ENCODE measurements around the gene FHOD3.

The FHOD3 gene

DNA sequence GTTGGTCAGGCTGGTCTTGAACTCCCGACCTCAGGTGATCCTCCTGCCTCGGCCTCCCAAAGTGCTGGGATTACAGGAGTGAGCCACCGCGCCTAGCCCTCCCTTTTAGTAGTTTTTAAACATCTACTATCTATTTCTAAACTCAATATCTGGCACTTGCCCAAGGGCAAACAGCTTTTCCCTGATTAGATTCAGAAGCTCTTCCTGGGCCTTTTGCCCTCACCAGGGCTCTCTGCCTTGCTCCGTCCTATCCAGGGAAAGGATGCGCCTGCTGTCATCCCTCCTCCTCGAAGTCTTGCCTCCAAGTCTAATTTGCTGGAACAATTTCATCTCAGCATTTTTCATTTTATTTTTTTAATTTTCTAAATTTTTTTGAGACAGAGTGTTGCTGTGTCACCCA, 41.4 kb upstream of the FHOD3 start:
- TF ChIP-seq SIN3A (IDR thresholded peaks at IDR 0.05; ENCODE audit: borderline replicate concordance, insufficient read depth, low read length), result no peak
- TF ChIP-seq, protein P1, sequence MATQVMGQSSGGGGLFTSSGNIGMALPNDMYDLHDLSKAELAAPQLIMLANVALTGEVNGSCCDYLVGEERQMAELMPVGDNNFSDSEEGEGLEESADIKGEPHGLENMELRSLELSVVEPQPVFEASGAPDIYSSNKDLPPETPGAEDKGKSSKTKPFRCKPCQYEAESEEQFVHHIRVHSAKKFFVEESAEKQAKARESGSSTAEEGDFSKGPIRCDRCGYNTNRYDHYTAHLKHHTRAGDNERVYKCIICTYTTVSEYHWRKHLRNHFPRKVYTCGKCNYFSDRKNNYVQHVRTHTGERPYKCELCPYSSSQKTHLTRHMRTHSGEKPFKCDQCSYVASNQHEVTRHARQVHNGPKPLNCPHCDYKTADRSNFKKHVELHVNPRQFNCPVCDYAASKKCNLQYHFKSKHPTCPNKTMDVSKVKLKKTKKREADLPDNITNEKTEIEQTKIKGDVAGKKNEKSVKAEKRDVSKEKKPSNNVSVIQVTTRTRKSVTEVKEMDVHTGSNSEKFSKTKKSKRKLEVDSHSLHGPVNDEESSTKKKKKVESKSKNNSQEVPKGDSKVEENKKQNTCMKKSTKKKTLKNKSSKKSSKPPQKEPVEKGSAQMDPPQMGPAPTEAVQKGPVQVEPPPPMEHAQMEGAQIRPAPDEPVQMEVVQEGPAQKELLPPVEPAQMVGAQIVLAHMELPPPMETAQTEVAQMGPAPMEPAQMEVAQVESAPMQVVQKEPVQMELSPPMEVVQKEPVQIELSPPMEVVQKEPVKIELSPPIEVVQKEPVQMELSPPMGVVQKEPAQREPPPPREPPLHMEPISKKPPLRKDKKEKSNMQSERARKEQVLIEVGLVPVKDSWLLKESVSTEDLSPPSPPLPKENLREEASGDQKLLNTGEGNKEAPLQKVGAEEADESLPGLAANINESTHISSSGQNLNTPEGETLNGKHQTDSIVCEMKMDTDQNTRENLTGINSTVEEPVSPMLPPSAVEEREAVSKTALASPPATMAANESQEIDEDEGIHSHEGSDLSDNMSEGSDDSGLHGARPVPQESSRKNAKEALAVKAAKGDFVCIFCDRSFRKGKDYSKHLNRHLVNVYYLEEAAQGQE (IDR thresholded peaks at IDR 0.05; ENCODE audit: insufficient read depth in 1 of 2, low read depth in 2 of 2, low read length in 2 of 2), result no peak
- no peak for TF ChIP-seq FOXP2 (optimal IDR thresholded peaks at IDR 0.05; ENCODE audit: borderline replicate concordance, extremely low read depth, extremely low read length, insufficient read depth)
- TF ChIP-seq TAF1 (IDR thresholded peaks at IDR 0.05; ENCODE audit: borderline replicate concordance, insufficient read depth, low read length), result no peak
- TF ChIP-seq POLR2AphosphoS5 (IDR thresholded peaks at IDR 0.05; ENCODE audit: low read depth, low read length), result no peak

DNA sequence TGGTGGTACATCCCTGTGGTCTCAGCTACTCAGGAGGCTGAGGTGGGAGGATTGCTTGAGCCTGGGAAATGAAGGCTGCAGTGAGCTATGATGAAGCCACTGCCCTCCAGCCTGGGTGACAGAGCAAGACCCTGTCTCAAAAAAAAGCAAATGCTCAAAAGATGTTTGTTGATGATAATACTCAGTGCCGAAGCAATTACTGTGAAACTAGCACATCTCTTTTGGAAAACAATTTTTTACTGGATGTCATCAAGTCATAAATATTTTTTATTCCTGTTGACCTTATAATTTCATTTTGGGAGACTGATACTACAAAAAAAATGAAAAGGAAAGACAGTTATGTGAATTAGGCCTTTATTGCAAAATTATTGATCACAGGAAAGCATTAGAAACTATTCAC, 34.5 kb upstream of the FHOD3 start:
- TF ChIP-seq TAF1 (IDR thresholded peaks at IDR 0.05; ENCODE audit: borderline replicate concordance, insufficient read depth, low read length) (no peak), POLR2AphosphoS5 (IDR thresholded peaks at IDR 0.05; ENCODE audit: low read depth, low read length) (no peak), FOXP2 (optimal IDR thresholded peaks at IDR 0.05; ENCODE audit: borderline replicate concordance, extremely low read depth, extremely low read length, insufficient read depth) (no peak), SIN3A (IDR thresholded peaks at IDR 0.05; ENCODE audit: borderline replicate concordance, insufficient read depth, low read length) (no peak)
- TF ChIP-seq, protein P1 (IDR thresholded peaks at IDR 0.05; ENCODE audit: insufficient read depth in 1 of 2, low read depth in 2 of 2, low read length in 2 of 2), result no peak

DNA sequence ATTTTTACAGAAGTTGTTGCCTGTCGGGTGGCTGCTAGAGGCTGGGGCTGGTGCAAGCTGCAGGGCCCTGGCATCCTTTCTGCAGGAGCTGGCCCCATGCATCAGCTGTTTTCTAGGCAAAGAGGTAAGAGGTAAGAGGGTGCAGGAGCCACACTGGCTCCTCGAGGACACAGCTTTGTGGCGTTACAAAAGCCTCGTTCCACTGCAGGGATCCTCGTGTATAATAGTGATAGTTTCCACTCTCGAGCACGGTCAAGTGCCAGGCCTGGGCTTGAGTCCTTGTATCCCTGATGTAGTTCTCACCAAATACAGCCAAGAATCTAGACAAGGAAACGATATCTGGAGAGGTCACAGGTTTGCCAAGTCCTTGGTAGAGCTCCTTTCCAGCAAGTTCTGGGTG, 33.2 kb upstream of the FHOD3 start:
- TF ChIP-seq FOXP2 (optimal IDR thresholded peaks at IDR 0.05; ENCODE audit: borderline replicate concordance, extremely low read depth, extremely low read length, insufficient read depth) (no peak), SIN3A (IDR thresholded peaks at IDR 0.05; ENCODE audit: borderline replicate concordance, insufficient read depth, low read length) (no peak), POLR2AphosphoS5 (IDR thresholded peaks at IDR 0.05; ENCODE audit: low read depth, low read length) (no peak), TAF1 (IDR thresholded peaks at IDR 0.05; ENCODE audit: borderline replicate concordance, insufficient read depth, low read length) (no peak)
- TF ChIP-seq, protein P1 (IDR thresholded peaks at IDR 0.05; ENCODE audit: insufficient read depth in 1 of 2, low read depth in 2 of 2, low read length in 2 of 2), result no peak

DNA sequence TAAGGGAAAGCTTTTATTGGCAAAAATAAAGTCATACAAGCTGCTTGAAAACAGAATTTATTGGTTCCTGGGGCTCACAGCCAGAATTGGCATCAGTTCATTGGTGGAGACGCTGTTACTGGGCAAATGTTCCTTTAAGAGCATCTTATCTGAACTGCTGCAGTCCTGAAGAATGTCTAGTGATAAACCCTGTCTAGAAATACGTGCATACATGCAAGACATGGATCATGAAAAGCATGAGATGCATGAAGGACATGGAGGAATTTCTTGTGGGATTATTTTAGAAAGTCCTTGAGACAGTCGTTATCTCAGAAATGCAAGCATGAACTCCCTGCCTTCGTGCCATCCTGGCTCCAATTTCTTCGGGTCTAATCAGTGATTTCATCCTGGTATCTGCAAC, 32.5 kb upstream of the FHOD3 start:
- TF ChIP-seq SIN3A (IDR thresholded peaks at IDR 0.05; ENCODE audit: borderline replicate concordance, insufficient read depth, low read length), result no peak
- TF ChIP-seq, protein P1 (IDR thresholded peaks at IDR 0.05; ENCODE audit: insufficient read depth in 1 of 2, low read depth in 2 of 2, low read length in 2 of 2), result no peak
- TF ChIP-seq POLR2AphosphoS5 (IDR thresholded peaks at IDR 0.05; ENCODE audit: low read depth, low read length), result no peak
- TF ChIP-seq FOXP2 (optimal IDR thresholded peaks at IDR 0.05; ENCODE audit: borderline replicate concordance, extremely low read depth, extremely low read length, insufficient read depth), result no peak
- no peak for TF ChIP-seq TAF1 (IDR thresholded peaks at IDR 0.05; ENCODE audit: borderline replicate concordance, insufficient read depth, low read length)

DNA sequence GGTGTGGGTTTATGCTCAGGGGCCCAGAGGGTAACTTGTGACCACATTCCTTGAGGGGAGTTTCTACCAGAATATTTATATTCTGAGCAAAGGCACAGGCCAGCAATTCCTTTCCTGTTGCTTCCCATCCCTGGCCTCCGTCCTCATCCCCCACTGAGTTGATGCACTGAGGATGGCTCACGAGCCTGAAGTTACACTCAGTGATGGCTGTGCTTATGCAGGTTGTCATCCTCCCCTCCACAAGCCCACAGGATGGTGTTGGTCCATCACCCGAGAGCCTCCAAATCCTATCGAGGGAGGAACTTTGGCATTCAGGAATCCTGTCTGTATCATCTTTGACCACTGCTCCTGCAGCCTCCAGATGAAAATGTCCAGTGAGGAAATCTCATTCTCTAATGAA, 28.4 kb upstream of the FHOD3 start:
- no peak for TF ChIP-seq SIN3A (IDR thresholded peaks at IDR 0.05; ENCODE audit: borderline replicate concordance, insufficient read depth, low read length)
- TF ChIP-seq POLR2AphosphoS5 (IDR thresholded peaks at IDR 0.05; ENCODE audit: low read depth, low read length), result no peak
- TF ChIP-seq, protein P1 (IDR thresholded peaks at IDR 0.05; ENCODE audit: insufficient read depth in 1 of 2, low read depth in 2 of 2, low read length in 2 of 2), result no peak
- TF ChIP-seq FOXP2 (optimal IDR thresholded peaks at IDR 0.05; ENCODE audit: borderline replicate concordance, extremely low read depth, extremely low read length, insufficient read depth), result no peak
- no peak for TF ChIP-seq TAF1 (IDR thresholded peaks at IDR 0.05; ENCODE audit: borderline replicate concordance, insufficient read depth, low read length)

Data from PFSK-1 (cell line).